Measurements from ENCODE around the gene STIP1.

STIP1 gene

DNA sequence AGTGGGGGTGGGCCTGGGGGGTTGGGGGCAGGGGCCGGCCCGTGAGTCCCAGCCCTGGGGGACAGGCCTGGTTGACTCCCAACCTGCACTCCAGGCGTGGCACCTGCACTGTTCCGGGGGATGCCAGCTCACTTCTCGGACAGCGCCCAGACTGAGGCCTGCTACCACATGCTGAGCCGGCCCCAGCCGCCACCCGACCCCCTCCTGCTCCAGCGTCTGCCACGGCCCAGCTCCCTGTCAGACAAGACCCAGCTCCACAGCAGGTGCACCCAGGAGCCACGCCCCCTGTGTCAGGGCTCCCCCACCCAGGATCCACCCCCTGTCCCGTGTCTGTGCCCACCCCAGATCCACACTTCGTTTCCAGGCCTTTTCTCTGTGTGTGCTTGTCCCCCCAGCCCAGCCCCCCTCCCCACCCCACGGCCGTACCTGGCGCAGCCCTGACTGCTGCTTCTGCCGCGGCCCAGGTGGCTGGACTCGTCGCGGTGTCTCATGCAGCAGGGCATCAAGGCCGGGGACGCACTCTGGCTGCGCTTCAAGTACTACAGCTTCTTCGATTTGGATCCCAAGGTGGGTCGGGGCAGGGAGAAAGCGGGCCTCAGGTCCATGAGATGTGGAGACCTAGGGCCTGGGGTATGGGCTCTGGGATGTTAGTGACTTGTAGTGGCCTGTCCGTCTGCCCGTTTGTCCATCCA, 25.4 kb downstream of the STIP1 start:
- in situ Hi-C loops (cut with HindIII; ENCODE audit: low pct_ligation_motif_present, low pct_unique_long_range_greater_than_20kb, low sequenced_read_pairs): no loop called here
- no peak for DNase-seq

DNA sequence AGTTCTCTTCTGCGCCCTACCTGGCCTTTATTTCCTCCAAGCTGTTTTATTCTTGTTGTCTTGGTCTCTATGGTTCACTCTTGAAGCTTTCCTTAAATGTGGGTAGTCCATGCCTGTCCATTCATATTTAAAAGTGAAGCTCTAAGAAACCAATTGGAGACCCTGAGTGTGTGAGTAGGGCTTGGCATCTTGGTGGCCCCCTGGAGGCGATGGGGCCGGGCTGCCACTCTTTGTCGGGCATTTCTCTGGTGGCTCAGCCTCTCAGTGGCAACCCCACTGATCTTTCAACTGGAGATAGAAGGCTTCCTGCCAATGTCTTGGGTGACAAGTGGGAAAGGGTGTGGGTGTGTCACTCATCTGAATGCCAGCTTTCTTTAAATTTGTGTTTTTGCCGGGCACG, 30.9 kb downstream of the STIP1 start:
- no peak for DNase-seq
- in situ Hi-C loops (cut with HindIII; ENCODE audit: low pct_ligation_motif_present, low pct_unique_long_range_greater_than_20kb, low sequenced_read_pairs): no loop called here

DNA sequence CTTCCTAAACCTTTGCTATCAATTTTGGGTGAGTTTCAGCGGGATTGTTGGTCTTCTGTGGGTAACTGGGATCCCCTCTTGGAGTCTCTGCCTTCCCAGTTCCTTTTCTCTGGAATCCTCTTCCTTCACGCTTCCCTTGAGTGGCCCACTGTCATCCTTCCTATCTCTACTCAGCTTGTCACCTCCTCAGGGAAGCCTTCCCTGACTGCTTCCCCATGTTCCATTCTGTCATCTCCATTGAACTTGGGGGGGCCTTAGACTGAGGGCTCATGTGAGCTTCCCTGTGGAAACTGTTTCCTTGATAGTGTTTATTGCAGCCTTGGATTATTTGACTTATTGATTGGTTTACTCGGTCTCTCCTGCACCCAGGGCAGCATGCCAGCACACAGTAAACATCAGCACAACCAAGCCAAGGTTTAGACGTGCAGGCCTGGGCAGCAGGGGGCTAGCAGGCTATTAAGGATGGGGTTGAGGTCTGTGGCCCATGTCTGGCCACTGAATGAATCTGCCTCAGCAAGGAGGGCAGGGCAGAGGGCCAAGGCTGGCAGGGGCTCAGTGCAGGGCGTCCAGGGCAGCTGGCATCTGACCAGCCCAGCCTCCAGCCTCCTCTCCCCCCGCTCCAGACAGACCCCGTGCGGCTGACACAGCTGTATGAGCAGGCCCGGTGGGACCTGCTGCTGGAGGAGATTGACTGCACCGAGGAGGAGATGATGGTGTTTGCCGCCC, 32.8 kb downstream of the STIP1 start:
- no peak for DNase-seq
- in situ Hi-C loops (cut with HindIII; ENCODE audit: low pct_ligation_motif_present, low pct_unique_long_range_greater_than_20kb, low sequenced_read_pairs): no loop called here

DNA sequence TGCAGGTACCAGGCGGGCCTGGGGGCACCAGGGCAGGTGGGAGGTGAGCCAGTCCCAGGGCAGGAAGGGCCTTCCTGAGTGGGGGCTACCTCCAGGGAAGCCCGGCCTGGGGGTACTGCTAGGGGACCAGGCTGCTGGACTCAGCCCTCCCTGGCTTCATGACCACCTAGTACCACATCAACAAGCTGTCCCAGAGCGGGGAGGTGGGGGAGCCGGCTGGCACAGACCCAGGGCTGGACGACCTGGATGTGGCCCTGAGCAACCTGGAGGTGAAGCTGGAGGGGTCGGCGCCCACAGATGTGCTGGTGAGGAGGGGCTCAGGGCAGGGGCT, 33.3 kb downstream of the STIP1 start:
- DNase-seq: no peak
- in situ Hi-C loops (cut with HindIII; ENCODE audit: low pct_ligation_motif_present, low pct_unique_long_range_greater_than_20kb, low sequenced_read_pairs): no loop called here

DNA sequence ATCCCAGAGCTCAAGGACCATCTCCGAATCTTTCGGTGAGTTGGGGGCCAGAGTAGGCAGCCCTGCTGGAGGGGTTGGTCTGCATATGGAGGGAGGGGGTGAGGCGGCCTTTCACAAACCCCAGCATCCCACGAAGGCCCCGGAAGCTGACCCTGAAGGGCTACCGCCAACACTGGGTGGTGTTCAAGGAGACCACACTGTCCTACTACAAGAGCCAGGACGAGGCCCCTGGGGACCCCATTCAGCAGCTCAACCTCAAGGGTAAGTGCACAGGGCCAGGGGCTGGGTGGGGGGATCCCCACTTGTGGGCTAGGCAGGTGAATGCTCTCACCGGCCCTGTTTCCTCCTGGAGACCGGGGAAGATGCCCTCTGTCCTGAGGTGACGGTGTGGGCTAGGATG, 33.8 kb downstream of the STIP1 start:
- in situ Hi-C loops (cut with HindIII; ENCODE audit: low pct_ligation_motif_present, low pct_unique_long_range_greater_than_20kb, low sequenced_read_pairs): no loop called here

DNA sequence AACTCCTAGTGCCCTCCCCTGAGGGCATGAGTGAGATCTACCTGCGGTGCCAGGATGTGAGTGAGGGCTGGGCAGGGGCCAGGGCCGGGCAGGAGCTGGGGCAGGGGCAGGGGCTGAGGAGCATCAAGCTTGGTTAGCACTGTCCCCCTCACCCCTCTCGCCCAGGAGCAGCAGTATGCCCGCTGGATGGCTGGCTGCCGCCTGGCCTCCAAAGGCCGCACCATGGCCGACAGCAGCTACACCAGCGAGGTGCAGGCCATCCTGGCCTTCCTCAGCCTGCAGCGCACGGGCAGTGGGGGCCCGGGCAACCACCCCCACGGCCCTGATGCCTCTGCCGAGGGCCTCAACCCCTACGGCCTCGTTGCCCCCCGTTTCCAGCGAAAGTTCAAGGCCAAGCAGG, 34.3 kb downstream of the STIP1 start:
- DNase-seq: no peak
- in situ Hi-C loops (cut with HindIII; ENCODE audit: low pct_ligation_motif_present, low pct_unique_long_range_greater_than_20kb, low sequenced_read_pairs): no loop called here

More for the DNA sequence above, 33.8 kb downstream of the STIP1 start:
- no peak for DNase-seq

DNA sequence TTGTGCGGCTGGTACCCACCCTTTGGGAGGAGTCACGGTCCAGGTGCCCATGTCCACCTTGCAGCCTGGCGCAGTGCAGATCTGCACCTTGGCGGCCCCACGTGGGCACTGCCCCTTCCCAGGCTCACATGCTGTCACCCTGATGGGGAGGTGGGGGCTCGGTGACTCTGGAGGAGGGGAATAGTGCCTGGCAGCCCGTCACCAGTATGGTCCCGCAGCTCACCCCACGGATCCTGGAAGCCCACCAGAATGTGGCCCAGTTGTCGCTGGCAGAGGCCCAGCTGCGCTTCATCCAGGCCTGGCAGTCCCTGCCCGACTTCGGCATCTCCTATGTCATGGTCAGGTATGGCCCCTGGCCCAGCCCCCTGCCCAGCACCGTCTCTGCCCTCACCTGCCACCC, 34.8 kb downstream of the STIP1 start:
- no peak for DNase-seq
- in situ Hi-C loops (cut with HindIII; ENCODE audit: low pct_ligation_motif_present, low pct_unique_long_range_greater_than_20kb, low sequenced_read_pairs): no loop called here

DNA sequence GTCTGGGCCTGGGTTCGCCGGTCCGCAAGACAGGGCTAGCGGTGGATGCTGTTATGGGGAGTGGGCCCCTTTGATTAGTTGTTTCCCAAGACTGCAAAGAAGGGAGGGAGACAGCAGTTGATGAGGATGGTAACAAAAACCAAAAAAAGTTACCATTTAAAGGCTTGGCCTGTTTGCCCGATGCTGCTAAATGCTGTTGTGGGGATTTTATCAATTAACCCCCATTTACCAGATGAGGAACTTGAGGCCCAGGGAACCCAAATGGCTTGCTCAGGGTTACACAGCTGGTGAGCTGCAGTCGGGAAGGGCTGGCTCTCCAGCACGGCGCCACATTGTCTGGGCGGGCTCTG, 36.7 kb downstream of the STIP1 start:
- in situ Hi-C loops (cut with HindIII; ENCODE audit: low pct_ligation_motif_present, low pct_unique_long_range_greater_than_20kb, low sequenced_read_pairs): no loop called here
- DNase-seq: no peak

DNA sequence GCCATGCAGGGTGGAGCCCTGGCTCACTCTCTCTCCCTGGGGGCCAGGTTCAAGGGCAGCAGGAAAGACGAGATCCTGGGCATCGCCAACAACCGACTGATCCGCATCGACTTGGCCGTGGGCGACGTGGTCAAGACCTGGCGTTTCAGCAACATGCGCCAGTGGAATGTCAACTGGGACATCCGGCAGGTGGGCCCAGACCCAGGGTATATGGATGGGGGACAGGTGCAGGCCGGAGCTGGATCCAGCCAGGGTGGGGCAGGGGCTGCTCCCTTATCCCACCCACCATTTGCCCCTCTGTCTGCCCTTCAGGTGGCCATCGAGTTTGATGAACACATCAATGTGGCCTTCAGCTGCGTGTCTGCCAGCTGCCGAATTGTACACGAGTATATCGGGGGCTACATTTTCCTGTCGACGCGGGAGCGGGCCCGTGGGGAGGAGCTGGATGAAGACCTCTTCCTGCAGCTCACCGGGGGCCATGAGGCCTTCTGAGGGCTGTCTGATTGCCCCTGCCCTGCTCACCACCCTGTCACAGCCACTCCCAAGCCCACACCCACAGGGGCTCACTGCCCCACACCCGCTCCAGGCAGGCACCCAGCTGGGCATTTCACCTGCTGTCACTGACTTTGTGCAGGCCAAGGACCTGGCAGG, 37.2 kb downstream of the STIP1 start:
- in situ Hi-C loops (cut with HindIII; ENCODE audit: low pct_ligation_motif_present, low pct_unique_long_range_greater_than_20kb, low sequenced_read_pairs): no loop called here
- DNase-seq: no peak

DNA sequence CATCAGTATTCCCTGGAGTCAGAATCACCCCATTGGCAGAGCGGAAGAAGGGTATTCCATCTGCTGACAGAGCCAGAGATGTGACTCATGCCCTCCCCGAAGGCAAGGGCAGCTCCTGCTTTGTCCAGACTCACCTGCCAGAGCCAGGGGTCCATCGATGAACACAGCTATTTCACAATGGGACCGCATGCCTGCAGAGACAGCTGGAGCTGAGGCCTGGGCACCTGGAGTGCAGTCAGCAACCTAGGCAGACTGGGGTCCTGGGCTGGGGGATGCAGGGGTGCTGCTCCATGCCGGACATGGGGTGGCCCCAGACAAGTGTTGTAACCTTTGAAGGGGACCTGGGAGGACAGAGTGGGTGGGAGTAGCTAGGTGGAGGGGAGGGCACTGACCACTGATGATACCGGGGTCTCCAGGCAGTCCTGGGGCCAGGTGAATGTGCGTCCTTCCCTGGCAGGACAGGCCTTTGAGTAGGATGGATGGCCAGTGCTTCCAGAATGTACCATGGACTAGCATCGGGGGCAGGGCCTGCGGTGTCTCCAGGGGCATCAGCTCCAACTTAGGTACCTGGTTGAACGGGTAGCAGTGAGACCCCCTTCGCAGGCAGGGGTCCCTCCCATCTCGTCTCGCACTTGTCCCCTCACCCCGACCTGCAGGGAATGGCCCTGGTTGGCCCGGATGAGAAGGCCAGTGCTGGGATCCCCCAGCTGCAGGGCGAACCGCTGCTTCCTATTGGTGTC, 38.4 kb downstream of the STIP1 start:
- in situ Hi-C loops (cut with HindIII; ENCODE audit: low pct_ligation_motif_present, low pct_unique_long_range_greater_than_20kb, low sequenced_read_pairs): no loop called here
- no peak for DNase-seq

DNA sequence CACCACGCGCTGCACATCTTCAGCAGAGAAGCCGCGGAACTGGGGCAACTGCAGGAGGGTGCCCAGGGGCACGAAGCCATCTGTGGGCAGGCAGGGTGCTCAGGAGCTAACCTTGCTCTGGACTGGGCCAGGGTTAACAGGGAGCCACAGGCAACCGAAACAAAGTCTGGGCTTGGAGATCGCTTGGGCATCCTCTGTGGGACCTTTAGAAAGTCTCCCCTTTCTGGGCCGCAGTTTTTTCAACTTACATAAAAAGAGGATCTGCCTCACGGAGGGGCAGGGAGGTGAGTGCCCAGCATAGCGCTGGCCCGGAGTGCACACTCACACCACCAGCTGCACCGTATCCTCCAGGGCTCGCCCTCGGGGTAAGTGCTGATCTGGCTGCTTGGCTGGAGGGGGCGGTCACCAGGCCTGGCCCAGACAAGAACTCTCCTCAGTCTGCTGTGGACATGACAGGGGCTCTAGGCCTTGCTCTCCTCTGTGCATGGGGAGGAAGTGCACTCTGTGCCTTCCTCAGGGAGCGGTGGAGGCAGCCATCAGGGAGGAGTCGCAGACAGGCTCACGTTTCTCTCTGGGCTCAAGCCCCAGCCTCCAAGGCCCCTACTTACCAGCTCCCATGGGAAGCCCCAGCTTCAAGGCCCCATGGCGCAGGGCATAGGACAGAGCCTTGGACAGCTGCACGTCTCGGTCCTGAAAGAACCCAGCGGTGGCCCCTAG, 39.1 kb downstream of the STIP1 start:
- in situ Hi-C loops (cut with HindIII; ENCODE audit: low pct_ligation_motif_present, low pct_unique_long_range_greater_than_20kb, low sequenced_read_pairs): no loop called here
- no peak for DNase-seq

DNA sequence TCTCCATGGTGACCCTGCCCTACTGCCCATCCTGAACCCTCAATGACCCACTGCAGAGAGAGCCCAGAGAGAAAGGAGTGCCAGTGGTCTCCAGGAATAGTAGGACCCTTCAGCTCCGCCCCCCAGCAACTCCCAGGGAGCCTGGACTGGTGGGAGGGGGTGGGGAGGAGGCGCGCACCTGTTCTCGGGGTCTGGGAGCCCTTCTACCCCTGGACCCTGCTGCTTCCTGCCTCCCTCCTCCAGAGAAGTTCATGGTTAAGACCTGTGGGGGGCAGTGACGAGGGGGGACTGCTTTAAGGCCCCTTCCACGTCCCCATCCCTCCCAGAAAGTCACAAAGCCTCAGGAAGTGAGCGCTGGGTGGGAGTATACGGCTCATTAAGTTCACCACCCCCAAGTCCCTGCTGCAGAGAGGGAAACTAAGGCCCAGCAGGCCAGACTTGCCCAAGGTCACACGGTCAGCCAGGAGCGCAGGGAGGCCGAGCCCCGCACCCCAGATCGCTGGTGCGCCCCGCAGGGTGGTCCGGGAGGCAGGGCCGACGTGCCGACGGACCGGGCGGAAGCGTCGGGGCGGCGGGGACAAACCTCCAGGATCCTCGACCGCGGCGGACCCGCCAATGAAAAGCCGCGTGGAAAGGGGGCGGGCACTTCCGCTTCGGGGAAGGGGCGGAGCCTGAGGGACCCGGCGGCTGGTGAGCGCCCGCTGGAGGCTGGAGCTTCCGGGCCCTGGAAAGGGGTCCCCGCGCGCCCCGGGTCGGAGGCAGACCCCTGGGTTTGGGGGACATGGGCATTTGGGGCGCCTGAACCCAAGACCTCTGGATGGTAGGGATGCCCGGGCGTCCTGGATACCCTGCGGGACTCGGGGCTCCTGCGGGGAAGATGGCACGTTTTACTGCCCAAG, 39.9 kb downstream of the STIP1 start, which contains the start of the genes NUDT22 and TRPT1:
TSS of gene NUDT22 (plus strand) at position 667 of the 899 bp plus-strand sequence. CDS start 379 bp downstream, outside the sequence.
TSS of gene TRPT1 (minus strand) at position 579 of the 899 bp plus-strand sequence. CDS start at position 253, 326 bp downstream.
- in situ Hi-C loops (cut with HindIII; ENCODE audit: low pct_ligation_motif_present, low pct_unique_long_range_greater_than_20kb, low sequenced_read_pairs): no loop called here
- peak; percentile 85 for DNase-seq

DNA sequence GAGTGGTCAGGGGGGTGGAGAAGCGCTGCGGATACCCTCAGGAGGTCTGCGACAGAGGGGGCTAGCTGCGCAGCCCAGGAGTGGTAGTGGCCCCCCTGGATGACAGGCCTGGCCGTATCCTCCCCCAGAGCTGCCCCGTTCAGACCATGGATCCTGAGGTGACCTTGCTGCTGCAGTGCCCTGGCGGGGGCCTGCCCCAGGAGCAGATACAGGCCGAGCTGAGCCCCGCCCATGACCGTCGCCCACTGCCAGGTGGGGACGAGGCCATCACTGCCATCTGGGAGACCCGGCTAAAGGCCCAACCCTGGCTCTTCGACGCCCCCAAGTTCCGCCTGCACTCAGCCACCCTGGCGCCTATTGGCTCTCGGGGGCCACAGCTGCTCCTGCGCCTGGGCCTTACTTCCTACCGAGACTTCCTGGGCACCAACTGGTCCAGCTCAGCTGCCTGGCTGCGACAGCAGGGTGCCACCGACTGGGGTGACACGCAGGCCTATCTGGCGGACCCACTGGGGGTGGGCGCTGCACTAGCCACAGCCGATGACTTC, 40.6 kb downstream of the STIP1 start:
- DNase-seq: peak; percentile 22
- in situ Hi-C loops (cut with HindIII; ENCODE audit: low pct_ligation_motif_present, low pct_unique_long_range_greater_than_20kb, low sequenced_read_pairs): no loop called here

DNA sequence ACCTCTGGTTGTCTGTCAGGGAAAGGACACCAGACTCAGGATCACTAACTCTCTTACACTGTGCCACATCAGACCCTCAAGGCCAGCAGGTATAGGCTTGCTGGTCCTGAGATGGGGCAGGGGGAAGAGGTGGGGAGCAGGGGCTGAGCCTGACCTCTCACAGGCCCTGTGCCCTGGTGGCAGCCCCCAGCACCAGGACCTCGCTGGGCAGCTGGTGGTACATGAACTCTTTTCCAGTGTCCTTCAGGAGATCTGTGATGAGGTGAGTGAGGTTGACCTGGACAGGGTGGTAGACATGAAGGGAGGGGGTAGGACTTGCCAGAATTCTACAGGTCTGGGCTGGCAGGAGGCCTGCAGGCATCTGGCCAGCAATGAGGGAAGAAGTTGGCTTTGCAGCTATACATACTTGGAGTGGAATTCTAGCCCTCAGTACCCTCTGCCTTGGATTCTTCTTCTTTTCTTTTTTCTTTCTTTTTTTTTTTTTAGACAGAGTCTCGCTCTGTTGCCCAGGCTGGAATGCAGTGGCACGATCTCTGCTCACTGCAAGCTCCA, 41.5 kb downstream of the STIP1 start:
- in situ Hi-C loops (cut with HindIII; ENCODE audit: low pct_ligation_motif_present, low pct_unique_long_range_greater_than_20kb, low sequenced_read_pairs): no loop called here

DNA sequence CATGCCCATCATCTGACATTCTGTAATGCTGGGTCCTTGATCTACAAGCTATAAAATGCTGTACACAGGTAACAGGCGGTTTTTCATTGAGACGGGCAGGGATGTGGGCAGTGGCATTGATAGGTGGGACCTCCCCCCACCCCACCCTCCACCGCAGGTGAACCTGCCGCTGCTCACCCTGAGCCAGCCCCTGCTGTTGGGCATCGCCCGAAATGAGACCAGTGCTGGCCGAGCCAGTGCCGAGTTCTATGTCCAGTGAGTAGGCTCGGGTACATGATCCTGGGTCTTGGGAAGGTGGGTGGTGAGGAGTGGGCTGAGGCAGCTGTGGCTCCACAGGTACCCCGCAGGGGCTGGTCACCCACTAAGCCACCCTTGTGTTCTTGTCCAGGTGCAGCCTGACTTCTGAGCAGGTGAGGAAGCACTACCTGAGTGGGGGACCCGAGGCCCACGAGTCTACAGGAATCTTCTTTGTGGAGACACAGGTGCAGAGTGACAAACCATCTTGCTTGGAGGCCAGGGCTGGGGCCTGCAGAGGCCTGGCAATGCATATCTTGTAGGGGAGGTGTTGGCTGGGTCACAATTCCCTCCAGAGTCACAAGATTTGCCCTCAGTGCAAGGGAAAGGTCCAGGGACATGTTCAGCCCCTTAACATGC, 43.2 kb downstream of the STIP1 start:
- DNase-seq: no peak
- in situ Hi-C loops (cut with HindIII; ENCODE audit: low pct_ligation_motif_present, low pct_unique_long_range_greater_than_20kb, low sequenced_read_pairs): no loop called here

More for the DNA sequence above, 41.5 kb downstream of the STIP1 start:
- DNase-seq: no peak

DNA sequence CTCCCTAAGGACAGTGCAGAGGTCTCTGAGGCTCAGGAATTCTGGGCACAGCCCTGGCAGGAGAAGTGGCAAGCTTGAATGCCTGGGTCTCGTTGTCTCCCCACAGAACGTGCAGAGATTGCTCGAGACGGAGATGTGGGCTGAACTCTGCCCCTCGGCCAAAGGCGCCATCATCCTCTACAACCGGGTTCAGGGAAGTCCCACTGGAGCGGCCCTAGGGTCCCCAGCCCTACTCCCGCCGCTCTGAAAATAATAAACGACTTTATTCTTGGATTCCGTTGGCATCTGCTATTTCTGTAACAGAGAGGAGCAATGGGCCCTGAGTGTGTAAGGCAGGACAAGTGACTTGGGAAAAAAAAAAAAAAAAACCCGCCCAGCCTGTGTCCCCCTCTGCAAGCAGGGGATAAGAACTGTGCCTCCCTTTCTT, 43.8 kb downstream of the STIP1 start:
- in situ Hi-C loops (cut with HindIII; ENCODE audit: low pct_ligation_motif_present, low pct_unique_long_range_greater_than_20kb, low sequenced_read_pairs): no loop called here
- no peak for DNase-seq

Measured in ACHN (cell line).